ENCODE results near the gene NHLRC1. TPM values are rescaled to one million over a fixed set of nuclear protein-coding genes. Genes with fewer than 3 reads are reported as not detected.
A peak's percentile ranks its signal among the peaks of the same experiment; 100 is the strongest.

NHLRC1 gene
- total and polyA plus RNA-seq, 9 of the 15 experiments (the other 6 are each of a cell fraction or from before 2014, with no cell fraction given), result not detected

- no peak for TF ChIP-seq RERE (CRISPR knock-in tag; IDR thresholded peaks at IDR 0.05; ENCODE audit: borderline replicate concordance)
- TF ChIP-seq TCF3 (CRISPR knock-in tag; IDR thresholded peaks at IDR 0.05), result no peak
- TF ChIP-seq CHAMP1 (IDR thresholded peaks at IDR 0.05), result no peak
- no peak for TF ChIP-seq SNIP1 (IDR thresholded peaks at IDR 0.05; ENCODE audit: low read depth)
- TF ChIP-seq, protein P1, sequence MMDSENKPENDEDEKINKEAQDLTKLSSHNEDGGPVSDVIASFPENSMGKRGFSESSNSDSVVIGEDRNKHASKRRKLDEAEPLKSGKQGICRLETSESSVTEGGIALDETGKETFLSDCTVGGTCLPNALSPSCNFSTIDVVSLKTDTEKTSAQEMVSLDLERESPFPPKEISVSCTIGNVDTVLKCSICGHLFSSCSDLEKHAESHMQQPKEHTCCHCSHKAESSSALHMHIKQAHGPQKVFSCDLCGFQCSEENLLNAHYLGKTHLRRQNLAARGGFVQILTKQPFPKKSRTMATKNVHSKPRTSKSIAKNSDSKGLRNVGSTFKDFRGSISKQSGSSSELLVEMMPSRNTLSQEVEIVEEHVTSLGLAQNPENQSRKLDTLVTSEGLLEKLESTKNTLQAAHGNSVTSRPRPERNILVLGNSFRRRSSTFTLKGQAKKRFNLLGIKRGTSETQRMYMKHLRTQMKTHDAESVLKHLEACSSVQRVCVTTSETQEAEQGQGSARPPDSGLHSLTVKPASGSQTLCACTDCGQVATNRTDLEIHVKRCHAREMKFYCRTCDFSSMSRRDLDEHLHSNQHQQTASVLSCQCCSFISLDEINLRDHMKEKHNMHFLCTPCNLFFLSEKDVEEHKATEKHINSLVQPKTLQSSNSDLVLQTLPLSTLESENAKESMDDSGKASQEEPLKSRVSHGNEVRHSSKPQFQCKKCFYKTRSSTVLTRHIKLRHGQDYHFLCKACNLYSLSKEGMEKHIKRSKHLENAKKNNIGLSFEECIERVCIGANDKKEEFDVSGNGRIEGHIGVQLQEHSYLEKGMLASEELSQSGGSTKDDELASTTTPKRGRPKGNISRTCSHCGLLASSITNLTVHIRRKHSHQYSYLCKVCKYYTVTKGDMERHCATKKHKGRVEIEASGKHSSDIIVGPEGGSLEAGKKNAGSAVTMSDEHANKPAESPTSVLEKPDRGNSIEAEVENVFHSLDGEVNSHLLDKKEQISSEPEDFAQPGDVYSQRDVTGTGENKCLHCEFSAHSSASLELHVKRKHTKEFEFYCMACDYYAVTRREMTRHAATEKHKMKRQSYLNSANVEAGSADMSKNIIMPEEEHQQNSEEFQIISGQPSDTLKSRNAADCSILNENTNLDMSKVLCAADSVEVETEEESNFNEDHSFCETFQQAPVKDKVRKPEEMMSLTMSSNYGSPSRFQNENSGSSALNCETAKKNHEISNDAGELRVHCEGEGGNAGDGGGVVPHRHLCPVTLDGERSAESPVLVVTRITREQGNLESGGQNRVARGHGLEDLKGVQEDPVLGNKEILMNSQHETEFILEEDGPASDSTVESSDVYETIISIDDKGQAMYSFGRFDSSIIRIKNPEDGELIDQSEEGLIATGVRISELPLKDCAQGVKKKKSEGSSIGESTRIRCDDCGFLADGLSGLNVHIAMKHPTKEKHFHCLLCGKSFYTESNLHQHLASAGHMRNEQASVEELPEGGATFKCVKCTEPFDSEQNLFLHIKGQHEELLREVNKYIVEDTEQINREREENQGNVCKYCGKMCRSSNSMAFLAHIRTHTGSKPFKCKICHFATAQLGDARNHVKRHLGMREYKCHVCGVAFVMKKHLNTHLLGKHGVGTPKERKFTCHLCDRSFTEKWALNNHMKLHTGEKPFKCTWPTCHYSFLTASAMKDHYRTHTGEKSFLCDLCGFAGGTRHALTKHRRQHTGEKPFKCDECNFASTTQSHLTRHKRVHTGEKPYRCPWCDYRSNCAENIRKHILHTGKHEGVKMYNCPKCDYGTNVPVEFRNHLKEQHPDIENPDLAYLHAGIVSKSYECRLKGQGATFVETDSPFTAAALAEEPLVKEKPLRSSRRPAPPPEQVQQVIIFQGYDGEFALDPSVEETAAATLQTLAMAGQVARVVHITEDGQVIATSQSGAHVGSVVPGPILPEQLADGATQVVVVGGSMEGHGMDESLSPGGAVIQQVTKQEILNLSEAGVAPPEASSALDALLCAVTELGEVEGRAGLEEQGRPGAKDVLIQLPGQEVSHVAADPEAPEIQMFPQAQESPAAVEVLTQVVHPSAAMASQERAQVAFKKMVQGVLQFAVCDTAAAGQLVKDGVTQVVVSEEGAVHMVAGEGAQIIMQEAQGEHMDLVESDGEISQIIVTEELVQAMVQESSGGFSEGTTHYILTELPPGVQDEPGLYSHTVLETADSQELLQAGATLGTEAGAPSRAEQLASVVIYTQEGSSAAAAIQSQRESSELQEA (IDR thresholded peaks at IDR 0.05; ENCODE audit: low read depth), result peak; percentile 62; the same call in 1 of the 2 replicates
- 0 out of 2 replicates have a peak, but pooled peaks have one; percentile 39 for TF ChIP-seq HIVEP1 (CRISPR knock-in tag; IDR thresholded peaks at IDR 0.05)
Observed at GRCh38 chr6:18155150-18155863, 32.8 kb upstream of the NHLRC1 start, which contains the start of gene KDM1B (continued).

Data from K562 (cell line).